HG03460 (cell line): ENCODE results near the gene IL2RG.

ENCODE experiments used
- ATAC-seq: cut with Tn5 transposase; IDR thresholded peaks from one replicate; pipeline ENCODE4 v1.9.1; 2021; ENCODE audit not compliant: unreplicated experiment

Gene IL2RG

DNA sequence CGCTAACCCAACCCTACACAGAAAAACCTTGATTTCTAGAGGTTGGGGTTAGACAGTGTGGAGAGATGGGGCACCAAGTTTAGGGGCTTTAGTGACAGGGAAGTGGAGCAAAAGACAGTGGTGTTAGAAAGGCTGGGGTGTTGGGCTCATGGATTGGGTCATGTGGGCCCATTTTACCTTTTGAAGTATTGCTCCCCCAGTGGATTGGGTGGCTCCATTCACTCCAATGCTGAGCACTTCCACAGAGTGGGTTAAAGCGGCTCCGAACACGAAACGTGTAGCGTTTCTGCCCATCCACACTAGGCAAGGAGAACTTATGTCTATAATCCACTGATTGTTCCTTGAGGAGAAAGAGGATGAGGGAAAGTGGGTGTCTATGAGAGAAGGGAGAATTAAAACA lies 2.3 kb downstream of the IL2RG start:
- no peak for ATAC-seq

DNA sequence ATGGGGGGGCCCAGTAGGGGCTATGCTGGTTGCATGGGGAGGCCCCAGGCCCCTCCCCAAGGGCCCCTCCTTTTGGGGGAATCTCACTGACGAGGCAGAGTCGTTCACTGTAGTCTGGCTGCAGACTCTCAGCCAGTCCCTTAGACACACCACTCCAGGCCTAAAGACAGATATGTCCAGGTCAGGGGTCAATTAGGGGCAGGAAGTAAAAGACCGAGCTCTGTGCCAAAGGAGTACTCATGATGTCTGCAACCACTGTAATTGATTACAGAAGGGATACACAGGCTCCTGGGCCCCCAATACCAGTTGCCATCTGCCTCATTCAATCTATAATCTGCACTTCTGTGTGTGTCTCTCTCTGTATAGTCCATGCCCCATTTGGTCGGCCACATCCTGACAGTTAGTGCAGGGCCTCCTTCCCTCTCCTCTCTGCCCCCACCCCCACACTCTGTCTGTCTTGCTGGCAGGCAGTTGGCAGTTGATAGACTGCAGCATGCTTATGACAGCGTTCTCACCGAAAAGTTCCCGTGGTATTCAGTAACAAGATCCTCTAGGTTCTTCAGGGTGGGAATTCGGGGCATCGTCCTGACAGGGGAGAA lies 3.5 kb downstream of the IL2RG start:
- no peak for ATAC-seq

DNA sequence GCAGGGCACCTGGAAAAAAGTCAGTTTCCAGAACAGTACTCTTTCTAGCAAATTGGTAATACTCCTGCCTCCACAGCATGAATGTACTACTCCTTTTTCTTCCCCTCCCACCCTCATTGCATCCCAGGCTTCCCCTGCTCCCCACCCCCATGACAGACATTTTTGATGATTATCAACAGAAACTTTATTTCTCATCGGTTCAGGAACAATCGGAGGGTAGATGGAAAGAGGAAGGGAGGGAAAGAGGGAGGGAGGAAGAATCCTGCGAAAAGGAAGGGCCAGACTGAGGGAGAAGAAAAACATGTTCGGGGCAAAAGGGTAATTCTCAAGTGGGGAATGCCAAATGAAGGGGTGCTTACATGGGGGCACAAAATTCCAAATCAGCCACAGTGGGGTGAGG lies 4.1 kb downstream of the IL2RG start:
- ATAC-seq = no peak

DNA sequence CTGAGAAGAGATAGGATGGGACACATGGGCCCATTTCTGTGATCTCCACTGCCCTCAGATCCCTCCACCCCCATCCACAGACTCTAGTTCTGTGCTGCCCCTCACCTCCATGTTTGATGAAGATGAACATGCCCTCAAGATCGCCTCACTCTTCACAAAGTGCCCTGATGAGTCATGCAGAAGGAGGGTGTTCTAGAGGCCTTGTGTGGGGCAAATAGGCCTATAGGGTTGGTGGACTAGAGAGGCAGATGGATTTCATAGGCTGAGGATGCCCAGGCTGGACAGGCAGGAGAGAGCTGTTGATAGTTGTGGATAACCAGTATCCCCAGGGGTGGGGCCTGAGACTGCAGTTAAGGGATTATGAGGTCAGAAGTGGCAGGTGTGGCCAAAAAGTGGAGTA lies 5.0 kb downstream of the IL2RG start, which contains the start of gene CXorf65:
Gene CXorf65 (minus strand): TSS at position 314 of the 400 bp plus-strand sequence. CDS start 184 bp downstream, at position 130.
- ATAC-seq = no peak

DNA sequence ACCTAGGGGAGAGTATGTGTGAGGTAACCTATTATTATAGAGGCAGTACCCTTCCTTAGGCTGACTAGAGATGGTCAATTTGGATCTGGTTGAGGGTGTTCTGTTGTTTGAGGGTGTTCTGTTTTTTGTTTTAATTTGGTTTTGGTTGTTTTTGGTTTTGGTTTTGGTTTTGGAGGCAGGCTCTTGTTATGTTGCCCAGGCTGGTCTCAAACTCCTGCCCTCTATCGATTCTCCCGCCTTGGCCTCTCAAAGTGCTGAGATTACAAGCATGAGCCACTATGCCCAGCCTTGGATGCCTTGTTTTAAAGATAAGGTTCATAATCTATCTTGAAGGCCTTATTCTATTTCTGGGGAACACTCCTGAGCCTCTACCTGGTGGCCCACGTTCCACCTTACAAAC lies 5.7 kb downstream of the IL2RG start:
- no peak for ATAC-seq

DNA sequence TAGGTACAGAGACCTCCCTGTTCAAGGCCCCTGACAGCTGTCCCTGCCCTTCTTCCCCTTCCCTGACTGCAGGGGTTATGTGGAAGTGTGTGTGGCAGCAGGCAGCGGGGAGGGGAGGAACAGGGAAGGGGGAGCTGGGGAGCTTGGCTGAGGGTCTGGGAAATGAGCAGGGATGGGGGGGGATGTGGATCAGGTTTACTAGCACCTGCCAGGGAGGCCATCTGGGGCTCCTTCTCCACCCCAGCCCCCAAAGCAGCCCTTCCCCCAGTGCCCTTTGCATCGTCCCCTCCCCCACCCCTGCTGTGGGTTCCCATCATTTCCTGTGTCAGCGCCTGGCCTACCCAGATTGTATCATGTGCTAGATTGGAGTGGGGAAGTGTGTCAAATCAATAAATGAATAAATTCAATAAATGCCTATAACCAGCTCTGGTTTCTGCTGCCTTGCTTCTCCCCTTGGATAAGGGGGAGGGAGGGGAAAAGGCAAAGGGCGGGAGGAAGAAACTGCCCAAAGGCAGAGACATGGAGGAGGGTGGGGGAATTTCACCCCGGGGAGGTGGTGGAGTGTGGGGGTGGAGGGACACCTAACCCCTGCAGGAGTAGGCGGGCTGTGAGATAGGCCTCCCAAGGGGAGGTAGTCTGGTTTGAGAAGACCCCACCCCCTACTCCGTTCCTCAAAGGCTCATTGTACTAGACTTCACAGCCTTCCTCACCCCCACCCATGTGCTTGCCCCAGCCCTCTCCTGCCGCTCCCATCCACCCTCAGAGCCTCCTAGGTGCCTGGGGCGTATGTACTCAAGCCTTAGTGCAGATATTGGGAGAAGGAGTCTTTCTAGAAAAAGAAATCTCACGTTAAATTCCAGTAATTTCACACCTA lies 8.0 kb downstream of the IL2RG start:
- peak; percentile 42 for ATAC-seq

DNA sequence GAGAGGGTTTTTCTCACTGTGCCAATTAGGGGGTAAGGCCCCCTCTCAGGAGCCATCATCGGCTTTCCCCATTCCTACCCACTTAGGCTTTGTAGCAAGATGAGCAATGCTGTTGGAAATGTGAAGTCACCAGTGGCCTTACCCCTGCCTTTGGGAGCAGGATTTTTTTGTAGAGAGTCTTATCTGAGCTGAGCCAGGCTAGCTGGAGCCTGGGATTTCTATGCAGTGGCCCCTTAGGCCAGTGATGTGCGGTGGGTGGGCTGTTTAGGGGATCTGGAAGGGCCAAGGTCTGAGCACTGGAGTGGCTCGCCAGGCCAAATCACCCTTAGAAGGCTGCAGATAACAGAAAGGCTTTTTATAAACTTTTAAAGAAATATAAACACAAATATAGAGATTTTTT lies 9.1 kb downstream of the IL2RG start:
- no peak for ATAC-seq

DNA sequence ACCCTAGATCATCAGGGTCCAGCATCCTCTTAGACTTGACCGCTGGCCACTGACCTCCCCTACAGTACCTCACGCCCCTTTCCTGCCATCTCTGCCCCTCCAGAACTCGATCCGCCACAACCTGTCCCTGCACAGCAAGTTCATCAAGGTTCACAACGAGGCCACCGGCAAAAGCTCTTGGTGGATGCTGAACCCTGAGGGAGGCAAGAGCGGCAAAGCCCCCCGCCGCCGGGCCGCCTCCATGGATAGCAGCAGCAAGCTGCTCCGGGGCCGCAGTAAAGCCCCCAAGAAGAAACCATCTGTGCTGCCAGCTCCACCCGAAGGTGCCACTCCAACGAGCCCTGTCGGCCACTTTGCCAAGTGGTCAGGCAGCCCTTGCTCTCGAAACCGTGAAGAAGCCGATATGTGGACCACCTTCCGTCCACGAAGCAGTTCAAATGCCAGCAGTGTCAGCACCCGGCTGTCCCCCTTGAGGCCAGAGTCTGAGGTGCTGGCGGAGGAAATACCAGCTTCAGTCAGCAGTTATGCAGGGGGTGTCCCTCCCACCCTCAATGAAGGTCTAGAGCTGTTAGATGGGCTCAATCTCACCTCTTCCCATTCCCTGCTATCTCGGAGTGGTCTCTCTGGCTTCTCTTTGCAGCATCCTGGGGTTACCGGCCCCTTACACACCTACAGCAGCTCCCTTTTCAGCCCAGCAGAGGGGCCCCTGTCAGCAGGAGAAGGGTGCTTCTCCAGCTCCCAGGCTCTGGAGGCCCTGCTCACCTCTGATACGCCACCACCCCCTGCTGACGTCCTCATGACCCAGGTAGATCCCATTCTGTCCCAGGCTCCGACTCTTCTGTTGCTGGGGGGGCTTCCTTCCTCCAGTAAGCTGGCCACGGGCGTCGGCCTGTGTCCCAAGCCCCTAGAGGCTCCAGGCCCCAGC lies 10.5 kb downstream of the IL2RG start:
- ATAC-seq = no peak

DNA sequence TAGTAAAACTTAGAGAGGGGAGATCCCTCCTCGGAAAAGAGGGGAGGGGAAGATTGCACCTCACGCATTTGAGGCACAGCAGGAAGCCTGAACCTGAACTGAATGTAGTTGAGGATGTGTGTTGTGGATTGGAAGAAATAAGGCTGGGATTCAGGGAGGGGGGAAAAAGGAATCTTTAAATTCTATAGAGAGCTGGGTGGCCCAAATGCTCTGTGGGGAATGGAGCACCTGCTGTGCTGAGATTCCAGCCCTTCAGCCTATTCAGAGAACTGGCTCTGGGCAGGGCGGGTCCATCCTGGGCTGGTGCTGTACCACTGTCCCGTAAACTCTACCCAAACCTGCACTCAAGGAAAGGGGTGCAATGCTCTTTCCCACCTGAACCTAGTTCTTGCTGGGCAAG lies 11.6 kb downstream of the IL2RG start:
- ATAC-seq = no peak

DNA sequence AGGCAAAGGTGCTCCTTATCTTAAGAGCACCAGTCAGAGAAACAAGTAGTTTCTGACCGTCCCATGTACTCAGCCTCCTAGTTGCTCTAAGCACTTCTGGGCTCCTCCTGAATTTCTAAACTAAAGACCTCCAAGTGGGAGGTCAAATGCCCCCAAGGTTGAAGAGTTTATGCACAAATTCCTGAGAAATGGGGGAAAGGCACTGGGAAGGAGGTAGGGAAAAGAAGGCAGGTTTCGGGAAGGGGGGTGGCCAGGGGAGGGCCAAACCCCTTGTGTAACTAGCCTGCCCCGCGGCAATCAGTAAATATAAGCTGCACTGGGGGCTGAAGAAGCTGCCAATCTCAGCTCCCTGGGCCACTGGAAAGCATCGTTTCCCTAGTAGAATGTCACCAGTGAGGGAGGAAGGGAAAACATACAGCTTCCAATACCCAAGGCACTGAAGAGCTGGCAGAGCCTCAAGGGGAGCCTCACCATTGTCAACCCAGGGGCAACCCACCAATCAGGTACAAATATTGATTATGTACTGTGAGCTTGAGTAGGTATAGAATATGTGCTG lies 12.3 kb downstream of the IL2RG start:
- no peak for ATAC-seq

DNA sequence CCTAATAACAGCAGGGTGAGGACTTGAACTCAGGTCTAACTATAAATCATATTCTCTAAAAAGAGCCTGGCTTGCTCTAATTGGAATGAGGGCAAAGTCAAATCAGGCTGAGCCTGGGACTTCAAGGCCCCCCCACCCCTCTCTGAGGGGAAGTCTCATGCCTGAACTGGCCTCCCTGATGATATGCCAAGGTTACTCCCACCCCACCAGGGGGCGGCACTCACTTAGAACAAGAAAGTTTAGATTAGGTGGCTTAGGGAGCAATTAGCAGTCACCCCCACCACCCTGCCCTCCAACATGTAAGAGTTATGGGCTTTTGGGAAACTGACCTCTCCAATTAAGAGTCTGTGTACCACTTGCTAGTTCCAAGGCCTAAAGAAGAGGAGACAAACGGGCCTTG lies 13.1 kb downstream of the IL2RG start:
- ATAC-seq = no peak

DNA sequence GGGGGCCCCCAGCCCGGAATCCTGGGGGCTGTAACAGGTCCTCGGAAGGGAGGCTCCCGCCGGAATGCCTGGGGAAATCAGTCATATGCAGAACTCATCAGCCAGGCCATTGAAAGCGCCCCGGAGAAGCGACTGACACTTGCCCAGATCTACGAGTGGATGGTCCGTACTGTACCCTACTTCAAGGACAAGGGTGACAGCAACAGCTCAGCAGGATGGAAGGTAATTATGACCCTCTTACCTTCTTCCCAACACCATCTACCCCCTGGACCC lies 14.7 kb downstream of the IL2RG start:
- no peak for ATAC-seq

DNA sequence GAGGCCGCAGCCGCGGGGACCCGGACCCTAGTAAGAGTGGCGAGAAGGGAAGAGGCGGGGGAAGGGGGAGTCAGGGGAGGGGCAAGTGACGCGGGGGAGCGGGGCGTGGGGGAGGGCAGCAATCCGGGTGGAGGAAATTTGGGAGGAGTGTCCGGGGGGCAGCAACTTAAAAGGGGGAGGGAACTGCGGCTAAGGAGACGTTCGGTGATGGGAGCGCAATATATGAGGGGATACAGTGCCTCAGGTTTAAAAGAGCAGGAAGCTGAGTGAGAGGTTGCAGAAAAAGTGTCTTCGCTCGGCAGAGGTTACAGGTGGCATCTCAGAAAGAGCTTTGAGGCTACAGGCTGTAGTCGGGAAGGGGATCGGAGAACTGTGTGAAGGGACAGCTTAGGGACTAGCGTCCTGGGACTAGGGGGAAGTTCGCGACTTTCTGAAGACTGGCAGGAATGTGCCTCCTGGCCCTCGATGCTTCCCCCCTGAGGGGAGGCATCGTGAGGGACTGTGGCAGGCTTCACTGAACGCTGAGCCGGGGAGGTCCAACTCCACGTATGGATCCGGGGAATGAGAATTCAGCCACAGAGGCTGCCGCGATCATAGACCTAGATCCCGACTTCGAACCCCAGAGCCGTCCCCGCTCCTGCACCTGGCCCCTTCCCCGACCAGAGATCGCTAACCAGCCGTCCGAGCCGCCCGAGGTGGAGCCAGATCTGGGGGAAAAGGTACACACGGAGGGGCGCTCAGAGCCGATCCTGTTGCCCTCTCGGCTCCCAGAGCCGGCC lies 15.2 kb downstream of the IL2RG start:
- ATAC-seq = no peak

DNA sequence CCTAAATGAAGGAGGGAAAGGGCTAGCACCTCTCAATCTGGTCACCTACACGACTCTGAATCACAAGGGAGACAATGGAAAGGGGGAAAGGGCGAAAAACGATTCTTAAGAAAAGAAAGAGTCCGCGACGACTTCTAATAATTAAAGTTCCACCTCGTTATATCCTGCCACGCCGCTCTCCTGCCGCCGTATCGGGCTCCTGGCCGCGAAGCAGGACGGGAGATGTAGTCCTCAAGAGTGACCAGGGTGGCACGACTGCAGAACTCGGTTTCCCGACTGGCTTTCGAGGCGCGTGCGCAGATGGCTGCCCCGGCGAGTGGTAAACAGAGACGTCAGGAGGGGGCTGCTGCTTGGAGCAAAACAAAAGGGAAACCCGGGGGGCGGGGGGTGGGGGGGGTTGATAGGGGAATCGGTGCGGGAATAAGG lies 15.8 kb downstream of the IL2RG start, which contains the start of gene FOXO4:
Gene FOXO4 (plus strand): TSS at position 297 of the 426 bp plus-strand sequence. CDS start 678 bp downstream, outside the sequence.
- ATAC-seq = peak; percentile 91

DNA sequence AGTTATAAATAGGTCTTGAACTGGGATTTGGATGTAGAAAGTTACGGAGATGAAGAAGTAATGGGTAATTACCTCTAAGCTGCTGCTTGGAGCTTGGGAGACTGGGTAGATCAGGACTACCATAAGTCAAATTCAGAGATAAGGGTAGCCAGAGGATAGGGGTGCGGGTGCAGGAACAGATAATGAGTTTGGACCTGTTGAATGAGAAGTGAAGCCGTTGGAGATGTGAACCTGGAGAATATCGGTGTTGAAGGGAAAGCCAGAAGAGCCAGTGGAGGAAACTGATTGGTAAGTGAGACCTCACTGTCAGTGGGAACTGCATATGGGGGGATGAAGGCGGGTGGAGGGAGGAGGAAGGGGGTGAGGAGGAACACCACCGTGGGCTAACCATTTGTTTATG lies 16.3 kb downstream of the IL2RG start:
- no peak for ATAC-seq

DNA sequence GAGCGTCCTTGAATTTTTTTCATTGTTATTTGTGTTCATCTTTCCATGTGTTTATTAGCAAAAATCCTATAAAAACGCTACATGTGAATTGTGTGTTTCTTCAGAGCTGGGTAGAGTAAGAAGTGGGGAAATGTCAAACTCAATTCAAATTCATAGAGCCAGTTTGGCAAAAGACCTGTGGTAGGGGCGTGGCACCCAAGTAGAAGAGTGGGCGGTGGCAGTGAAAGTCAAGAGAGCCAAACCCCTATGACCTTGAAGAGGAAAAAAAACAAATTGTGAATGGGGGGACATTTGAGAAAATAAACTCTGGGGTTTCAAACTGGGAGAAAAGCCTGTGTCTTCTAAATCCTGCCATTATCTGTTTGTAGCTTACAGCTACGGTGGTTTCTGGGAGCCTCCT lies 20.1 kb downstream of the IL2RG start:
- ATAC-seq = no peak

DNA sequence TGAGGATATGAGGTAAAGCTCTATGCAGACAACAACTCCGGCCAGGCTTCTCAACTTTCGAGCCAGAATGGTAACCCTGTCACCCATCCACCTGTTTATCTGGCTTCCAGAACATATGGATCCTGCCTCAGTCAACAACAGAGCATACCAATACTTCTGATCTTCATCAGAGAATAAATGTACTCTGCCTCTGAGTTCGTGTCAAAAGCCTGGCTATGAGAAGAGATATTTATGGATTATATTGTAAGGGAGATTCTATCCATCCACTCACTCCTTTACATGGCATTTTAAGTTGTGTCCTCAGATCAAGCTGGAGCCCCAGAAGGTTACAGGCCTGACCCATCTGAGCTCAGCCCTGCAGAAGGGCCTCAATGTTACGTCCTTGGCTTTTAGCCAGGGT lies 25.5 kb downstream of the IL2RG start:
- ATAC-seq = no peak

DNA sequence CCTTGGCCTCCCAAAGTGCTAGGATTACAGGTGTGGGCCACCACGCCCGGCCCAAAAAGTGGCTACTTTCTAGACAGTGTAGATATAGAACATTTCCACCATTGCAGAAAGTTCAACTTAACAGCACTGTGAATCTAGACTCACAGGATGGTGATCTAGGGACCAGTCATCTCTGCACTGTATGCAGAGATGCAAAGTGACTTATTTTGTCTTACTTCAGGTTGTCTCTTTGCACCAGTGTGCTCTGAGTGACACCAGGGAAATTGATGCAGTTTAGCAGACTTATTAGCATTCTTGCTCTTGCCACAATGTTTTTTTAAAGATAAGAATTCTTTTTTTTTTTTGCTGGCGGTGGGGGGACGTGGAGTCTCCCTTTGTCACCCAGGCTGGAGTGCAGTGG lies 28.6 kb downstream of the IL2RG start:
- no peak for ATAC-seq

DNA sequence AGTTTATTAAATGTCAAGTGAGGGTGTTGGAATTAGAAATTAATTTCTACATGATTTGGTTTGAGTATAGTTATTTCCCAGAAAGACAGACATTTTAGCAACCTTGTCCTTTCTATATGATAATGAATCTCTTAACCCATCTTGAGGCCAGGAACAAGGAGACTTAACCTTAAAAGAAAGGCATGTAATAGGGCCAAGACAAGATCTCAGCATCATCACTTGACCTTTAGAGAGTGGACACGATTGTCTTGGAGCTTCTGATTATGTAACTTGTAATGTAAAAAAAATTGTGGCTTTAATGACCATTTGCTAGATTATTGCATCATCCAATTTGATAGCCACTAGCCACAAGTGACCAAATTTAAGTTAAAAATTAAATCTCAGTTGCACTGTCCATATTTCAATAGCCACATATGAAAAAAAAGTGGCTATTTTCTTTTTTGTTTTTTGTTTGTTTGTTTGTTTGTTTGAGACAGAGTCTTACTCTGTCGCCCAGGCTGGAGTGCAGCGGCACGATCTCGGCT lies 29.2 kb downstream of the IL2RG start:
- ATAC-seq = no peak
